Right renal pelvis (tissue), 4 donors: ENCODE results near the gene KIAA1549. TPM values are rescaled to one million over a fixed set of nuclear protein-coding genes. Genes with fewer than 3 reads are reported as not detected.
A peak's percentile ranks its signal among the peaks of the same experiment; 100 is the strongest.

Experiments
- DNase-seq, 4 donors: peaks; one replicate each; pipeline ENCODE4 v3.0.0-alpha.2; 2013; ENCODE audit warnings: low read depth in 4 of 4, low spot score in 3 of 4, missing footprints in 1 of 4
- polyA plus RNA-seq, 4 donors: library from polyadenylated mRNA; unstranded; fragments of 120-200 nt; gene quantifications; one replicate each; pipeline ENCODE4 v1.2.1, GENCODE V29; 2013; ENCODE audit not compliant: insufficient read length in 4 of 4

KIAA1549 gene
- polyA plus RNA-seq, 4 donors: 12.2 to 14.0 (median 13.5) TPM

- peak in 2 of 4 donors; percentile 54 for DNase-seq
Measured at GRCh38 chr7:138886501-138886917, 94.7 kb downstream of the KIAA1549 start.

DNA sequence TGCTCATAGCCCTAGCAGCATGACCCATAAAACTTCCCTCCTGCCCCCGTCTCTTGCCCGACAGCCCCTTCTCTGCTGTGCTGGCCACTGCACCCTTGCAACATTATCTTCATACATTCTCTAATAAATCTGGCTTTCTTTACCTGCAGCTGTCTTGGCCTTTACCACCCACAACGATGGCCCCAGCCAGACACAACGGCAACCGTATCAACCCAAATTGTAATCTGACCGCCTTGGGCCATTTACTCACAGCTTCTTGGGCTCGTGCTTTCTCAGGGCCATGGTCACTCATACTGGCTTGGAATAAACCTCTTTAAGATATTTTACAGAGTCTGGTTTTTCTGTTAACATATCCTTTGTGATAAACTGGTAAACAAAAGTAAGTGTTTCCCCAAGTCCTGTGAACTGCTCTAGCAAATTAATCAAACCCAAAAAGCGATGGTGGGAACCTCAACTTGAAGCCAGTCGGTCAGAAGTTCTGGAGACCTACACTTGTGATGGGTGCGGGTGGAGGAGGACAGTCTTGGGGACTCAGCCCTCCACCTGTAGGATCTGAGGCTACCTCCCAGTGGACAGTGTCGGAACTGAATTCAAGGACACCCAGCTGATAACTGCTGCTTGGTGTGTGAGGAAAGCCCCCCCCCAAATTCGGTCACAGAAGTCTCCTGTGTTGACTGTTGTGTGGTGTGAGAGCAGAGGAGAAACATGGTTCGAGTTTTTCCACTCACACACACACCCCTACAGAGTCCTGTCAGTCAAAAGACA lies 95.6 kb downstream of the KIAA1549 start:
- no peak for DNase-seq

DNA sequence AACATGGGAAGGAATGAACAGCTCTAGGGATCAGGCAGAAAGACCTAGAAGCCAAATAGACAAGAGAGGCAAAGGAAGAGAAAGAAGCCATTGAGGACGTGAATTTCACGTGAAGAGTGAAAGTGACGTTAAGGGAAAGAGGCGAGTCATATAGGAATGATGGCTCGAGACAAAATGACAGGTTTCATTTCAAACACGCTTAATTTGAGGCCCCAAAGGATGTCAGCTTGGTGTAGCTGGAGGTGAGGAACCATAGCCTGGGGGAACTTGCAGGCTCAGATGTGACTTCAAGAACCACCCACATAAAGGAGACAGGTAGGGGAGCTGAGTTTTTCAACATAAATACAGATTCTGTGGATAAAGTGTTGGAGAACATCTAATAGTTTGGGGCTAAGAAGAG lies 98.9 kb downstream of the KIAA1549 start:
- no peak for DNase-seq

DNA sequence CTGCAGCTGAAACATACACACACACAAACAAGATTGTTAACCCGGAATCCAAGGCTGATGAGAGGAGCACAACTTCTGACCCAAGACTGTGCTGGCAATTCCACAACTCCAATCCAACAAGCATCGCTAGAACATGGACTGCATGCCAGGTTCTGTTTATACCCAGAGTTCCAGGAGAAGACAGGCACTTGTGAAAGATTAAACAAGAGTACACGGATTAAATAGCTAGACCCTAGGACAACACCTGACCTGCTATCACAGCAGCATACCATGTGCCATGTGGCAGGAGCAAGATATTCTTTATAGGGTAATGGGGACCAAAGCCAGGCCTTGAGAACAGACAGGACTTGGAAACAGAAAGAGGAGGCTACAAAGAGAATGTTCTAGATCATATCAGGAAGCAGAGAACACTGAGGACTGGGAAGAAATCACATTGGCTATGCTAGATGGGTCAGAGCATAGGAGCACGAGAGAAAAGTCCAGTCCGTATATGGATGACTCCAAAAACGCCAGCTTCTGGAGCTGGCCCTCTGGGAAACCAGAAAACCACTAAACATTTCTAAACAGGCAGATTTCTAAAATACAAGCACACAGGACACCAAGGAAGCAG lies 99.5 kb downstream of the KIAA1549 start:
- DNase-seq: no peak

GRCh38 chr7:138880881-138881578 lies 100.2 kb downstream of the KIAA1549 start:
- no peak for DNase-seq

GRCh38 chr7:138879356-138879755 lies 101.8 kb downstream of the KIAA1549 start:
- no peak for DNase-seq

DNA sequence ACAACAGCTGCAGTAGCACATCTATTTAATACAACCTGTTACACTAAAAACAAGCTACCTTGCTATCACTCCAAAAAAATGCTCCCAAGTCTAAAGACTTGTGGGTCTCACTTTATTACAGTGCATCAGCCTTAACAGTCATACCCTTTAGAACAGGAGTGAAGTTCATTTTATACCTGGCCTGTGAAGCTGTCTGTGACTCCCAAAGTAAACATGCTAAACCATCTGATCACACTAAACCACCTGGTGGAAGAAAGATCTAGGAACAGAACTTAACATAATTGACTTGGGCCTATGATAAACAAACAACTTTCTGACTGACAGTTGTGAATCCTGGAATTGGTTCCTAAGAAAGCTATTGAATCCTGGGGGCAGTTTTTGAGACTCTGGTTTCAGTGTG lies 102.3 kb downstream of the KIAA1549 start:
- no peak for DNase-seq

DNA sequence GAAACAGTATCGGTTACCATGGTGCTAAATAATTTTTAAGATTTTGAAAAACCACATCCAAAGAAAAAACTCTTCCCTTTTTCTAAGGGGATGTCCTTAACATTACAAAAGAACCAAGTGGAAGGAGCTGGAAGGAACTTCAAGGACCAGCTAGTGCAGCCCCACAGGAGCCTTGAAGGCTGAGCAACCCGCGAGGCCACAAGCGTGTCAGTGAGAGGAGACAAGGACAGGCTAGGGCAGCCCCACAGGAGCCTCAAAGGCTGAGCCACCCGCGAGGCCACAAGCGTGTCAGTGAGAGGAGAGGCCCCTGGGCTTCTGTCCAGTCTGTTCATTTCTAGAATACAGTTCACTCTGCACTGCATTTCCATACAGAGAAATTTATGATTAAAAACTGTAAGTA lies 103.1 kb downstream of the KIAA1549 start:
- DNase-seq: no peak

DNA sequence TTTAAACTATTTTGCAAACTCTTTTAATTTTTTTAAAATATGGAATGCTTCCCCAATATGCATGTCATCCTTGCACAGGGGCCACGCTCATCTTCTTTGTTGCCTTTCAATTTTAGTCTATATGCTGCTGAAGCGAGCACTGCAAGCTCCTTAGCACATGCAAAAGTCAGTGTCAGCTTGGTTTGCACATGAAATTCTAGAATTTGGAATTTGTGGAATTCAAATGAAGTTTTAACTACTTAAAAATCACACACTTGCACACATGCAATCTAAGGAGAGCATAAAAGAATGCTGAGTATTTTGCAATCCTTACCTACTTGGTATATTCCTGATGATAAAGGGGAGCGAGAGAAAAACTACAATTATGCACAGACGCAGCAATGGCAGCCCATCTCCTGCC lies 104.9 kb downstream of the KIAA1549 start:
- no peak for DNase-seq

DNA sequence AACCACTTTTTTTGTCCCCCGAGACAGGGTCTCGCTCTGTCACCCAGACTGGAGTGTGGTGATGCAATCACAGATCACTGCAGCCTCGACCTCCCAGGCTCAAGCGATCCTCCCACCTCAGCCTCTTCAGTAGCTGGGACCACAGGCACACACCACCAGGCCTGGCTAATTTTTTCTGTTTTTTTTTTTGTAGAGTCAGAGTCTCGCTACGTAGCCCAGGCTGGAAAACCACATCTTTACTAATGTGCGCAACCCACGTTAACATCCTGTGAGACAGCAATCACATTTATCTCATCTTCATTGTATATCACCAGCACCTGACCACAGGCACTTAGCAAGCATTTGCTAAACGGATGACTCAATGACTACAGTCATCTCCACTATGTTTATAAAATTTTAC lies 105.4 kb downstream of the KIAA1549 start:
- no peak for DNase-seq

GRCh38 chr7:138873220-138873892 lies 107.8 kb downstream of the KIAA1549 start:
- DNase-seq: no peak

DNA sequence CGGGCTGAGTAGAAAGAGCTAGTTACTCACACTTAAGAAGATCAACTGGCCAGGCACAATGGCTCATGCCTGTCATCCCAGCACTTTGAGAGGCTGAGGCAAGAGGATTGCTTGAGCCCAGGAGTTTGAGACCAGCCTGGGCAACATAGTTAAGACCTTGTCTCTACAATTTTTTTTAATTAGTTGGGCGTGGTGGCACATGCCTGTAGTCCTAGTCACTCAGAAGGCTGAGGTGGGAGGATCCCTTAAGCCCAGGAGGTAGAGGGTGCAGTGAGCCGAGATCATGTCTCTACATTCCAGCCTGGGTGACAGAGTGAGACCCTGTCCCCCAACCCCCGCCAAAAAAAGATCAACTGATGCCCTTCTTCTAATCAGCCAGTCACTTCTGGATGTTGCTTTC lies 108.6 kb downstream of the KIAA1549 start:
- no peak for DNase-seq

DNA sequence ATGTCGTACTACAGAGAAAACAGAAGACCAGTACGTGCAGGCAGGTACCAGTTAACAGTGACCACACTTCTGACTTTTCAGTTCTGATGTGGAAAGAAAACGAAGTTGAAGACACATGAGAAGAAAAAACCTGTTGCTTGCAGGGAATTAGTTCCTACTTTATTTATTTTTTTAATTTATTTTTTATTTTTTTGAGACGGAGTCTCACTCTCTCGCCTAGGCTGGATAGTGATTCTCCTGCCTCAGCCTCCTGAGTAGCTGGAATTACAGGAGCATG lies 109.4 kb downstream of the KIAA1549 start:
- no peak for DNase-seq

DNA sequence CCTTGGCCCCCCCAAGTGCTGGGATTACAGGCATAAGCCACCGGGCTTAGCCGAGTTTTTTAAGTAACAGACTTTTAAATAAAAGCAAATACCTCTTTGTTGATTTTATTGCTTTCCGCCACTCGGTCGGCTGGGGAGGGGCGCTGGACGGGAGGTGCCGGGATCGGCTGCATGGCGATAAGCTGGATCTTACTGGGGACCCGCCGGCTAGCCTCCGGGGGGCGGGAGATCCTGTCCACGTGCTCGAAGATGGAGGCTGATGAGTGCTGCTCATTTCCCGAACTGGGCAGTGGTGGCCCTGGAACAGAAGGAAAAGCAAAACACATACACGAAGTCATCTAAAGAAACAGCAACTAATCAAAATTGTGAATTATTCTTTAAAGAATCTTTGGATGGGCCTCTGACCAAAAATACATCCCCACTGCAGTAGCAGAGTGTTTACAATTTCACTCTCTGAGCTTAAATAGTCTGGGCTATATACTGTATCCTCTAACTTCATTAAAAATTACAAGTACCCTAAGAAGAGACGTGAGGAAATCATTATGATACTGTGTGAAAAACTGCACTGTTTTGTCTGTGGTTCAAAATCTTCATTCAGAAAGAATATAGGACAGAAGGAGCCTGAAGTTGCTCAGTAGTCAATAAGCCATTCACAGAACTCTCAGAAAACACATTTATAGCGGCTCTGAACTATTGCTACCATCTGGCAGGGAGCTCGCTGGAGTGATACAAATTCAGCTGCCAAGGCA lies 110.0 kb downstream of the KIAA1549 start:
- no peak for DNase-seq

GRCh38 chr7:138869353-138869752 lies 111.8 kb downstream of the KIAA1549 start:
- no peak for DNase-seq

GRCh38 chr7:138868711-138869110 lies 112.5 kb downstream of the KIAA1549 start:
- DNase-seq: no peak

- no peak for DNase-seq
Measured at GRCh38 chr7:138867744-138868143, 113.4 kb downstream of the KIAA1549 start.

DNA sequence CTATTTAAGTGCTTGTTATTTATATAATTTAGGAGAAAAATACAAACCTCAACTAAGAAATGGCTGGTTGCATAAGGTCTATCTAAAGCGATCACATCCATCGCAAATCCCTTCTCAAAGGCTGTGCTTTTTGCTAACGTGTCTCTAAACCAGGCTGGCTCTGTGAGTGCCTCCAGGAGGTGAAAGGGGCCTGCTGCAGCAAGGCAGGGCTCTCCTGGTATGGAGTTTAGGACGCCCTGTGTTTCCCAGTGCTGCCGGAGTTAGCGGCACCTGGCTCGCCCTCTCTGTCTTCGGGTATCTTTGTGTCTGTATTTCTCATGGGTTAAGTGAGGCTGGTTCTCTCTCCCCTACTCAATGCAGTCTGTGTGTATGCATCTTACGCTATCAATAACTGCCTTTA lies 114.8 kb downstream of the KIAA1549 start:
- DNase-seq: no peak

GRCh38 chr7:138865843-138866242 lies 115.3 kb downstream of the KIAA1549 start:
- DNase-seq: no peak

- DNase-seq: no peak
Measured at GRCh38 chr7:138864667-138865066, 116.5 kb downstream of the KIAA1549 start.

DNA sequence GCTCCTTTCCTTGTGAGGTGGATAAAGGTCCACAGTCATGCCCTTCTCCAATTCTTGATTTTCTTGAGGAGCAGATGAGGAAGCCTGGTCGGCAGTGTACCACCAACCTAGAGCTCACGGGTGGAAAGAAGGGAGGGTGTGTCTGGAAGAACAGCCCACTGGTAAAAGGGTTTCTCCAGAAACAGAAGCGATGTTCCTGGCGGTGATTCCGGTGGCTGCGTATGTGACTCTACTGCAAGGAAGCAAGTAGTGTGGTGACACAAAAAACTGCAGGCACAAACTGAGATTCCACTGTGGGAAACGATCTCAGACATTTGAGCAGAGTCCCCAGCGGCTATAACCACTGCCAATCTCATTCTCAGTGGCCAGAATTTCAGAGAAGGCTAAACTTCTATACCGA lies 117.3 kb downstream of the KIAA1549 start:
- DNase-seq: no peak
